Heart left ventricle (tissue), 16 donors: ENCODE results near the gene ARHGAP10. TPM values are rescaled to one million over a fixed set of nuclear protein-coding genes. Genes with fewer than 3 reads are reported as not detected.

Experiments used
- ATAC-seq, 4 donors: fragments of 200-7000 bp; cut with Tn5 transposase; one replicate each; pipeline ENCODE4 v1.9.1; 2020 to 2022; ENCODE audit warnings: moderate library complexity in 4 of 4, mild to moderate bottlenecking in 3 of 4, moderate number of reproducible peaks in 1 of 4
- DNase-seq, 5 donors: peaks; one replicate each; pipeline ENCODE4 v3.0.0-alpha.2; 2020
- H3K27ac ChIP-seq, 12 donors: fragments of 200-600 bp; sonication (generic) in 4 of 12; one replicate each; pipeline versions ENCODE4 v1.5.0 to v1.8.0; 2016 to 2022; ENCODE audit warnings: mild to moderate bottlenecking in 2 of 12
- H3K27me3 ChIP-seq, 9 donors: fragments of 200-600 bp; sonication (generic) in 2 of 9; one replicate each; pipeline versions ENCODE4 v1.5.1 to v1.8.0; 2016 to 2022; ENCODE audit warnings: mild to moderate bottlenecking in 3 of 9
- H3K36me3 ChIP-seq, 9 donors: fragments of 200-600 bp; sonication (generic) in 2 of 9; one replicate each; pipeline versions ENCODE4 v1.5.0 to v1.8.0; 2018 to 2022; ENCODE audit warnings: mild to moderate bottlenecking in 2 of 9
- H3K4me1 ChIP-seq, 12 donors: fragments of 200-600 bp; sonication (generic) in 4 of 12; one replicate each; pipeline versions ENCODE4 v1.5.0 to v1.8.0; 2016 to 2022; ENCODE audit warnings: mild to moderate bottlenecking in 3 of 12
- H3K4me3 ChIP-seq, 12 donors: fragments of 200-600 bp; sonication (generic) in 4 of 12; one replicate each; pipeline versions ENCODE4 v1.5.0 to v1.8.0; 2017 to 2022; ENCODE audit warnings: mild to moderate bottlenecking in 9 of 12, moderate library complexity in 4 of 12
- H3K9me3 ChIP-seq, 12 donors: fragments of 200-600 bp; sonication (generic) in 4 of 12; one replicate each; pipeline versions ENCODE4 v1.5.0 to v1.8.0; 2016 to 2022; ENCODE audit warnings: mild to moderate bottlenecking in 1 of 12
- CTCF ChIP-seq, 12 donors: fragments of 200-600 bp; sonication (generic) in 4 of 12; IDR thresholded peaks; one replicate each; pipeline versions ENCODE4 v1.5.0 to v1.8.0; 2018 to 2022; ENCODE audit warnings: antibody characterized with exemption in 12 of 12, mild to moderate bottlenecking in 5 of 12
- POLR2A ChIP-seq, 2 donors: fragments of 450-650 bp; IDR thresholded peaks; one replicate each; pipeline ENCODE4 v1.6.1; 2017; ENCODE audit warnings: antibody characterized with exemption in 2 of 2, mild to moderate bottlenecking in 2 of 2, moderate library complexity in 2 of 2
- WGBS, 4 donors: extraction: QIAGEN DNeasy Blood & Tissue Kit in 2 of 4; methylation state at CpG; one replicate each; pipeline versions ENCODE4 v1.1.5 to v1.1.7; 2013 to 2018; 5-methylcytosine and 5-hydroxymethylcytosine counted together
- intact Hi-C, 10 donors: fragments of 100-400 bp; cut with DNase I; formaldehyde crosslinking; loops; one replicate each; pipeline versions ENCODE4 v1.11.1 to v1.14.2; 2022
- polyA plus RNA-seq, 2 donors: library from polyadenylated mRNA; stranded (reverse); fragments of 200-250 nt; gene quantifications; one replicate each; pipeline ENCODE4 v1.2.3, GENCODE V29; 2013
- total RNA-seq, 9 donors: library from RNA; depleted of rRNA in 2 of 9; stranded (reverse); fragments of >200 nt in 2 of 9; fragmentation: NEBNext Ultra II Directional in 3 of 9; extraction: Animal tissue kit (Norgen Biotek cat#: 25700) in 3 of 9; gene quantifications; one replicate each; pipeline versions ENCODE4 v1.1.0 to v1.2.4, GENCODE V29; 2016 to 2023
- donor health status: ischemic (EF 13 %, LVEDD 7.1; RV severe dilation, severe dysfunction).
- donor health status: healthy with polysubstance abuse.
- donor health status: DM: no; HTN: yes; CAD: no.
- donor health status: DM: no; HTN: no; CAD: no.
- donor health status: ischemic (EF 25% LVEDD 6.9; RV normal size, moderate dysfunction).
- donor health status: ischemic (EF 25% LVEDD 5.7; RV mildly dilated, moderate dysfunction).
- donor health status: healthy.
- donor health status: DM: yes; HTN: yes; CAD: no.
- donor health status: ischemic (EF 35%, LVEDD 5.7; RV mildly dilated, moderate dysfunction).
- donor health status: nonischemic (EF 11% LVEDD 7.7; RV severe dilation, severe dysfunction).
- donor health status: DM: yes; HTN: yes; CAD: no.
- donor health status: PGD.
- donor health status: ischemic (EF 29% LVEDD 5.4; RV normal size, mild dysfunction).
- donor health status: nonischemic (EF 23%, LVEDD 6.1; RV moderate dilation, normal function).

The ARHGAP10 gene
- total and polyA plus RNA-seq, 11 donors = 30.6 to 73.7 (median 51.7) TPM

GRCh38 chr4:147725673-147726072 is 6.2 kb upstream of the ARHGAP10 start:
- DNase-seq = no peak
- H3K4me3 ChIP-seq = no peak overlapping the region
- ATAC-seq = no peak
- intact Hi-C loops = loop anchor here in 1 of 10 donors (5.0 kb wide), 1 partner anchor 137 kb away; no protein-coding TSS in a partner anchor
- peaks cover 0 to 6% (median 0%) of the 10 kb centered on the region in 12 donors for H3K4me1 ChIP-seq
- no peaks in the 10 kb centered on the region for H3K9me3 ChIP-seq
- H3K36me3 ChIP-seq = no peaks in the 10 kb centered on the region
- TF ChIP-seq CTCF (IDR thresholded peaks at IDR 0.05) (no peak), POLR2A (IDR thresholded peaks at IDR 0.05) (no peak)
- 84 to 97% (median 92%) methylated on average over 4 of the region's 4 CpGs for WGBS, 4 donors
- no peak overlapping the region for H3K27ac ChIP-seq
- H3K27me3 ChIP-seq = no peaks in the 10 kb centered on the region

- TF ChIP-seq CTCF (IDR thresholded peaks at IDR 0.05) = no peak
- no peak for TF ChIP-seq POLR2A (IDR thresholded peaks at IDR 0.05)
- WGBS, 4 donors = 94 to 100% (median 96%) methylated on average over 2 of the region's 2 CpGs
- no peaks in the 10 kb centered on the region for H3K9me3 ChIP-seq
- H3K27me3 ChIP-seq = no peaks in the 10 kb centered on the region
- intact Hi-C loops = loop anchor here in 1 of 10 donors (5.0 kb wide), 1 partner anchor 135 kb away; no protein-coding TSS in a partner anchor
- no peak overlapping the region for H3K27ac ChIP-seq
- ATAC-seq (no peak), DNase-seq (no peak)
- H3K4me3 ChIP-seq = no peak overlapping the region
- H3K36me3 ChIP-seq = no peaks in the 10 kb centered on the region
- peaks cover 0 to 9% (median 2%) of the 10 kb centered on the region in 12 donors for H3K4me1 ChIP-seq
These were observed 4.3 kb upstream of the ARHGAP10 start for GRCh38 chr4:147727476-147728028.

- H3K4me1 ChIP-seq = peaks cover 0 to 25% (median 14%) of the 10 kb centered on the region in 12 donors
- no peaks in the 10 kb centered on the region for H3K36me3 ChIP-seq
- H3K27me3 ChIP-seq = no peaks in the 10 kb centered on the region
- intact Hi-C loops = loop anchor here in 8 of 10 donors (5.0 to 10.0 kb wide), 12 partner anchors 42 to 137 kb away; no protein-coding TSS in a partner anchor
- ATAC-seq (no peak), DNase-seq (no peak)
- H3K9me3 ChIP-seq = no peaks in the 10 kb centered on the region
- 84 to 88% (median 84%) methylated on average over 4 of the region's 4 CpGs for WGBS, 4 donors
- no peak overlapping the region for H3K4me3 ChIP-seq
- no peak overlapping the region for H3K27ac ChIP-seq
- TF ChIP-seq CTCF (IDR thresholded peaks at IDR 0.05) (no peak), POLR2A (IDR thresholded peaks at IDR 0.05) (no peak)
These were observed 1.6 kb upstream of the ARHGAP10 start for GRCh38 chr4:147730333-147730732.

GRCh38 chr4:147732518-147733235 is 789 bp downstream of the ARHGAP10 start:
- ATAC-seq = peak; percentile 34 to 64 (median 58)
- TF ChIP-seq POLR2A (IDR thresholded peaks at IDR 0.05) = no peak
- TF ChIP-seq CTCF (IDR thresholded peaks at IDR 0.05) = no peak
- WGBS, 4 donors = 1 to 2% (median 1%) methylated on average over 19 to 38 of the region's 38 CpGs
- Histone ChIP-seq H3K27me3 (no peaks in the 10 kb centered on the region), H3K4me3 (peak overlapping the region; percentile 67 to 97 (median 86)), H3K36me3 (no peaks in the 10 kb centered on the region), H3K27ac (peak overlapping the region; percentile 83 to 96 (median 93)), H3K4me1 (peaks cover 0 to 46% (median 34%) of the 10 kb centered on the region in 12 donors), H3K9me3 (no peaks in the 10 kb centered on the region)
- intact Hi-C loops = loop anchor here in 8 of 10 donors (5.0 to 10.0 kb wide), 12 partner anchors 40 to 135 kb away; no protein-coding TSS in a partner anchor
- DNase-seq = peak; percentile 28 to 73 (median 47)
